Natural killer cell (primary cell): ENCODE results near the gene SLC40A1. TPM values are rescaled to one million over a fixed set of nuclear protein-coding genes. Genes with fewer than 3 reads are reported as not detected.

Experiments
- ATAC-seq, 3 donors: fragments of 150-1000 bp in 2 of 3; fragments of 200-7000 bp in 1 of 3; cut with Tn5 transposase; 1 replicate in 1 of 3; 2 replicates in 2 of 3; pipeline ENCODE4 v1.10.0; 2021; ENCODE audit warnings: mild to moderate bottlenecking in 2 of 3, moderate library complexity in 2 of 3
- DNase-seq, 2 donors: peaks; one replicate each; pipeline versions ENCODE4 v3.0.0 to v3.0.0-alpha.2; 2013 to 2021; ENCODE audit warnings: mixed read lengths in 1 of 2
- H3K27ac ChIP-seq: one replicate; pipeline ENCODE4 v1.5.1; 2013; ENCODE audit warnings: mild to moderate bottlenecking, low read length
- H3K27me3 ChIP-seq: one replicate; pipeline ENCODE4 v1.6.1; 2013; ENCODE audit warnings: low read length; ENCODE audit not compliant: control insufficient read depth, insufficient read depth
- H3K36me3 ChIP-seq: one replicate; pipeline ENCODE4 v1.6.1; 2013; ENCODE audit warnings: low read length; ENCODE audit not compliant: control insufficient read depth, insufficient read depth
- H3K4me1 ChIP-seq: one replicate; pipeline ENCODE4 v1.6.1; 2013; ENCODE audit warnings: low read length; ENCODE audit not compliant: control insufficient read depth, insufficient read depth
- H3K4me3 ChIP-seq: one replicate; pipeline ENCODE4 v1.5.1; 2013; ENCODE audit warnings: low read length
- H3K9me3 ChIP-seq: one replicate; pipeline ENCODE4 v1.6.1; 2013; ENCODE audit warnings: low read length; ENCODE audit not compliant: control insufficient read depth, insufficient read depth
- H3K27ac Mint-ChIP-seq, 2 donors: one replicate each; pipeline ENCODE4 v1.8.0; 2022; ENCODE audit warnings: mild to moderate bottlenecking in 2 of 2, mixed read lengths in 2 of 2, moderate library complexity in 1 of 2
- H3K27me3 Mint-ChIP-seq, 2 donors: one replicate each; pipeline ENCODE4 v1.8.0; 2022; ENCODE audit warnings: low read depth in 2 of 2, mixed read lengths in 2 of 2
- H3K36me3 Mint-ChIP-seq: one replicate; pipeline ENCODE4 v1.8.0; 2022; ENCODE audit warnings: mixed read lengths
- H3K4me1 Mint-ChIP-seq, 2 donors: one replicate each; pipeline ENCODE4 v1.8.0; 2022; ENCODE audit warnings: mixed read lengths in 2 of 2
- H3K4me3 Mint-ChIP-seq: one replicate; pipeline ENCODE4 v1.8.0; 2022; ENCODE audit warnings: mild to moderate bottlenecking, moderate library complexity, mixed read lengths
- H3K9me3 Mint-ChIP-seq, 2 donors: one replicate each; pipeline ENCODE4 v1.8.0; 2022; ENCODE audit warnings: mixed read lengths in 2 of 2
- CTCF ChIP-seq: fragments of 200-600 bp; IDR thresholded peaks from one replicate; pipeline ENCODE4 v1.8.0; 2022; ENCODE audit warnings: antibody characterized with exemption
- WGBS: methylation state at CpG from one replicate; pipeline ENCODE4 v1.1.7; 2013; ENCODE audit warnings: missing lambda C conversion rate; ENCODE audit not compliant: insufficient coverage; 5-methylcytosine and 5-hydroxymethylcytosine counted together
- intact Hi-C: fragments of 100-400 bp; cut with micrococcal nuclease; formaldehyde crosslinking; loops from one replicate; pipeline ENCODE4 v1.14.2; 2022
- total RNA-seq, 4 donors: library from RNA; stranded (reverse); fragments of 120-200 nt in 1 of 4; gene quantifications; one replicate each; pipeline versions ENCODE4 v1.2.3 to v1.2.4, GENCODE V29; 2013 to 2022

SLC40A1 gene
- total RNA-seq, 3 donors from 2014 or later (not counting 1 experiment from before 2014, with no cell fraction given), result 1.8 to 5.2 (median 4.4) TPM

- Histone ChIP-seq H3K4me1 (peaks cover 11% of the 10 kb centered on the region), H3K36me3 (no peaks in the 10 kb centered on the region), H3K9me3 (no peaks in the 10 kb centered on the region), H3K27me3 (peaks cover 7% of the 10 kb centered on the region), H3K4me3 (no peak overlapping the region), H3K27ac (no peak overlapping the region)
- Mint-ChIP-seq H3K9me3 (no peaks in the 10 kb centered on the region), H3K27me3 (peaks cover 28 to 30% of the 10 kb centered on the region in 2 donors), H3K36me3 (no peaks in the 10 kb centered on the region), H3K4me3 (no peak overlapping the region), H3K4me1 (peaks cover 2 to 14% of the 10 kb centered on the region in 2 donors), H3K27ac (no peak overlapping the region)
- intact Hi-C loops, result no loop called here
- DNase-seq (no peak), ATAC-seq (no peak)
- TF ChIP-seq CTCF, result no peak
- WGBS, result 79% methylated on average over 3 of the region's 4 CpGs
Measured at GRCh38 chr2:189585226-189585756, 4.7 kb upstream of the SLC40A1 start.

GRCh38 chr2:189584686-189585085 is 4.1 kb upstream of the SLC40A1 start:
- TF ChIP-seq CTCF, result no peak
- H3K27ac Mint-ChIP-seq, result no peak overlapping the region
- H3K36me3 Mint-ChIP-seq, result no peaks in the 10 kb centered on the region
- Histone ChIP-seq H3K4me1 (peaks cover 17% of the 10 kb centered on the region), H3K4me3 (no peak overlapping the region), H3K27me3 (peaks cover 10% of the 10 kb centered on the region), H3K9me3 (no peaks in the 10 kb centered on the region), H3K27ac (no peak overlapping the region), H3K36me3 (no peaks in the 10 kb centered on the region)
- DNase-seq, result no peak
- H3K27me3 Mint-ChIP-seq, result peaks cover 30 to 36% of the 10 kb centered on the region in 2 donors
- no peak overlapping the region for H3K4me3 Mint-ChIP-seq
- peaks cover 8 to 20% of the 10 kb centered on the region in 2 donors for H3K4me1 Mint-ChIP-seq
- intact Hi-C loops, result no loop called here
- H3K9me3 Mint-ChIP-seq, result no peaks in the 10 kb centered on the region
- no peak for ATAC-seq

GRCh38 chr2:189583227-189584198 is 2.9 kb upstream of the SLC40A1 start:
- Mint-ChIP-seq H3K9me3 (no peaks in the 10 kb centered on the region), H3K27me3 (peaks cover 36 to 47% of the 10 kb centered on the region in 2 donors), H3K27ac (no peak overlapping the region), H3K4me1 (peaks cover 14 to 23% of the 10 kb centered on the region in 2 donors), H3K4me3 (no peak overlapping the region), H3K36me3 (no peaks in the 10 kb centered on the region)
- Histone ChIP-seq H3K36me3 (no peaks in the 10 kb centered on the region), H3K27me3 (peaks cover 10% of the 10 kb centered on the region), H3K4me1 (peaks cover 18% of the 10 kb centered on the region), H3K4me3 (no peak overlapping the region), H3K27ac (no peak overlapping the region), H3K9me3 (no peaks in the 10 kb centered on the region)
- ATAC-seq (no peak), DNase-seq (no peak)
- no peak for TF ChIP-seq CTCF
- 81% methylated on average over 4 of the region's 5 CpGs for WGBS
- intact Hi-C loops, result no loop called here
